Panc1 (cell line): Measurements from ENCODE around the gene SPA17. TPM values are rescaled to one million over a fixed set of nuclear protein-coding genes. Genes with fewer than 3 reads are reported as not detected.

Source experiments
- ATAC-seq: fragments of 200-7000 bp; cut with Tn5 transposase; 2 replicates; pipeline ENCODE4 v1.9.1; 2020; ENCODE audit warnings: mild to moderate bottlenecking, moderate library complexity
- BruUV-seq: library from RNA; stranded (reverse); fragments of 400-500 nt; replicated peaks from 2 replicates; lab custom pipeline; 2021; lab: Mats Ljungman, UMichigan
- CTCF ChIA-PET: fragments of 300-600 bp; sonication (Branson Sonifier 250); formaldehyde crosslinking; loops from one replicate; lab custom pipeline; 2022; ENCODE audit warnings: antibody characterized with exemption; lab: Charles Lee
- POLR2A ChIA-PET: fragments of 300-600 bp; sonication (Branson Sonifier 250); formaldehyde crosslinking; loops from one replicate; lab custom pipeline; 2022; ENCODE audit warnings: antibody characterized with exemption; lab: Charles Lee
- DNase-seq: peaks from one replicate; pipeline ENCODE4 v3.0.0-alpha.2; 2010; ENCODE audit warnings: low read depth, low spot score
- H3K27ac ChIP-seq: 2 replicates; pipeline ENCODE4 v1.5.1; 2011; ENCODE audit warnings: mild to moderate bottlenecking, low read length, inconsistent platforms
- H3K27me3 ChIP-seq: fragments of 200-500 bp; sonication (Bioruptor generic); 2 replicates; pipeline ENCODE4 v1.6.0; 2014; ENCODE audit warnings: low read length, inconsistent platforms; ENCODE audit not compliant: control insufficient read depth, insufficient read depth
- H3K36me3 ChIP-seq: fragments of 200-500 bp; sonication (Bioruptor generic); 2 replicates; pipeline ENCODE4 v1.5.1; 2014; ENCODE audit warnings: inconsistent platforms, mild to moderate bottlenecking, low read length, moderate library complexity; ENCODE audit not compliant: control insufficient read depth, insufficient read depth
- H3K4me1 ChIP-seq: 2 replicates; pipeline ENCODE4 v1.5.1; 2011; ENCODE audit warnings: inconsistent platforms, mild to moderate bottlenecking, low read length, moderate library complexity; ENCODE audit not compliant: control insufficient read depth, insufficient read depth
- H3K4me3 ChIP-seq, 2 experiments: 2 replicates each; pipeline ENCODE4 v1.5.1; 2011 to 2012; ENCODE audit warnings: low read depth in 2 of 2, low read length in 2 of 2, mild to moderate bottlenecking in 2 of 2, inconsistent platforms in 1 of 2, moderate library complexity in 1 of 2
- H3K9me3 ChIP-seq: fragments of 200-500 bp; sonication (Bioruptor generic); 2 replicates; pipeline ENCODE4 v1.5.1; 2014; ENCODE audit warnings: low read depth, mild to moderate bottlenecking, inconsistent platforms, low read length, moderate library complexity; ENCODE audit not compliant: control insufficient read depth, insufficient read depth
- POLR2AphosphoS5 ChIP-seq: IDR thresholded peaks from 2 replicates; pipeline ENCODE4 v1.6.1; 2012; ENCODE audit warnings: mild to moderate bottlenecking, low read depth, low read length, moderate library complexity
- REST ChIP-seq, 2 experiments: IDR thresholded peaks; 2 replicates each; pipeline ENCODE4 v1.6.1; 2011 to 2012; ENCODE audit warnings: low read depth in 2 of 2, control low read depth in 1 of 2, low read length in 1 of 2, mild to moderate bottlenecking in 1 of 2, moderate library complexity in 1 of 2; ENCODE audit not compliant: insufficient read depth in 1 of 2
- SIN3A ChIP-seq: IDR thresholded peaks from 2 replicates; pipeline ENCODE4 v1.6.1; 2012; ENCODE audit warnings: low read depth, mild to moderate bottlenecking, low read length, moderate library complexity, borderline replicate concordance; ENCODE audit not compliant: insufficient read depth
- TCF7L2 ChIP-seq: IDR thresholded peaks from 2 replicates; pipeline ENCODE4 v1.6.1; 2011; ENCODE audit warnings: mild to moderate bottlenecking, low read depth, low read length, inconsistent platforms
- in situ Hi-C: cut with HindIII; loops from 2 replicates; pipeline ENCODE4 v1.10.0; 2016; ENCODE audit warnings: low sequenced_read_pairs, low pct_unique_long_range_greater_than_20kb
- intact Hi-C: fragments of 100-400 bp; cut with micrococcal nuclease; formaldehyde crosslinking; loops from one replicate; pipeline ENCODE4 v1.10.0; 2022; ENCODE audit not compliant: unreplicated experiment
- total RNA-seq: library from RNA; stranded (reverse); gene quantifications from one replicate; pipeline ENCODE4 v1.2.1, GENCODE V29; 2021; ENCODE audit not compliant: unreplicated experiment
- TF ChIP-seq, protein P1 (sequence below): fragments of 450-650 bp; IDR thresholded peaks from 2 replicates; pipeline ENCODE4 v1.5.1; 2017; ENCODE audit warnings: mild to moderate bottlenecking

SPA17 gene
- total RNA-seq, 1 experiment from 2014 or later = 10.1 TPM

DNA sequence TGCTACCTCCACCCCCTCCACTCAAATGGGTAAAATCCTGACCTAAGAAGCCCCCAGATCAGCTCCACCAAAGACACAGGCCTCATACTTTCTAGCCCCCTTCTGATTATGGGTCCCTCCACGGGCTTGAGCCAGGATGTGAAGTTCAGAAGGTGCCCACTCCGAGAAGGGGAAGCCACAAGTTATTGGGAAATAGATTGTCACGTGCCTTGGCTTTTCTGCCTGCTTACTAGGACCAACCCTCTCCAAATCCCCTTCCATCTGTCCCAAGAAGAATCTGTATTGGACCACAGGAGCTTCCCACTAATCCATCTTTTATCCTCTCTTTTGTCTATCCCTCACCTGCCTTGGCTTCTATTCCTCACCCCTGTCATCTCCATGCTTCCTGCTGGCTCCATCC is 63.0 kb downstream of the SPA17 start:
- no peaks in the 10 kb centered on the region for H3K36me3 ChIP-seq
- peaks cover 21% of the 10 kb centered on the region for H3K27me3 ChIP-seq
- ChIA-PET CTCF (interaction anchor here (0.6 kb wide), 2 partner anchors 77 to 1215 kb away, joined by 3 read pairs; no protein-coding TSS in a partner anchor), POLR2A (no interaction called here)
- no peak overlapping the region for H3K4me3 ChIP-seq
- TF ChIP-seq POLR2AphosphoS5 = no peak
- no peak for TF ChIP-seq SIN3A
- TF ChIP-seq REST (IDR thresholded peaks at IDR 0.05; ENCODE audit: insufficient read depth in 1 of 2, low read depth in 2 of 2, low read length in 1 of 2) = no peak
- TF ChIP-seq, protein P1, sequence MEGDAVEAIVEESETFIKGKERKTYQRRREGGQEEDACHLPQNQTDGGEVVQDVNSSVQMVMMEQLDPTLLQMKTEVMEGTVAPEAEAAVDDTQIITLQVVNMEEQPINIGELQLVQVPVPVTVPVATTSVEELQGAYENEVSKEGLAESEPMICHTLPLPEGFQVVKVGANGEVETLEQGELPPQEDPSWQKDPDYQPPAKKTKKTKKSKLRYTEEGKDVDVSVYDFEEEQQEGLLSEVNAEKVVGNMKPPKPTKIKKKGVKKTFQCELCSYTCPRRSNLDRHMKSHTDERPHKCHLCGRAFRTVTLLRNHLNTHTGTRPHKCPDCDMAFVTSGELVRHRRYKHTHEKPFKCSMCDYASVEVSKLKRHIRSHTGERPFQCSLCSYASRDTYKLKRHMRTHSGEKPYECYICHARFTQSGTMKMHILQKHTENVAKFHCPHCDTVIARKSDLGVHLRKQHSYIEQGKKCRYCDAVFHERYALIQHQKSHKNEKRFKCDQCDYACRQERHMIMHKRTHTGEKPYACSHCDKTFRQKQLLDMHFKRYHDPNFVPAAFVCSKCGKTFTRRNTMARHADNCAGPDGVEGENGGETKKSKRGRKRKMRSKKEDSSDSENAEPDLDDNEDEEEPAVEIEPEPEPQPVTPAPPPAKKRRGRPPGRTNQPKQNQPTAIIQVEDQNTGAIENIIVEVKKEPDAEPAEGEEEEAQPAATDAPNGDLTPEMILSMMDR = no peak
- no peak for TF ChIP-seq TCF7L2
- intact Hi-C loops (no loop called here), in situ Hi-C loops (no loop called here)
- H3K27ac ChIP-seq = no peak overlapping the region
- ATAC-seq = no peak
- no peak for DNase-seq
- H3K9me3 ChIP-seq = no peaks in the 10 kb centered on the region
- no TSS peak for BruUV-seq
- H3K4me1 ChIP-seq = peaks cover 5% of the 10 kb centered on the region; the same call in 1 of the 2 replicates

DNA sequence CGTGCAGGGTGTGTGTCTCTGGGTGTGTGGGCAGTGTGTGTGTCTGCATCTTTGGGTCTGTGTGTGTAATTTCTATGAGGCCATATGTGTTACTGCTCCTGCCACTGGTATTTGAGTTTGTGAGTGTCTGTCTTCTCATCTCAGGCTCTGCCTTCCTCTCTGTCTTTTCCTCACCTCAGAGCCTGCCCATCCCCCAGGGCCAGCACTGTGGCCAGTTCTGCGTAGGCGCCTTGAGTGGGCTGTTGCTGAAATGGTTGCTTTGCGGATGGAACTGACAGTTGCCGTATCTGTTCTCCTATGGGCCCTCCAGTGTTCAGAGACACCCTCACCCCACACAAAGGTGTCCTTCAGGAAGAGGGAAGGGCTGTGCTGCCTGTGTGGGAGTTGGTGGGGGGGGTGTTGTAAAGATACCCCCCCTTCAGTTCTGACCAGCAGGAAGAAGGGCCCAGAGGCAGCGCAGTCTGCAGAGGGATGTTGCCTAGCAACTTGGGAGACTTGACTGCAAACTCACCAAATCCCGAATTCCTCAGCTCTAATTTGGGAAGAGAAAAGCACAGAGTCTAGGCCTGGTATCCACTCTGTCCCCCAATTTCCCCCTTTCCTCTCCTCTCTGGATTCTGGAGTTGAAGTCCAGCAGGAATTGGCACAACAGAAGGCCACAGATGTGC is 64.1 kb downstream of the SPA17 start:
- in situ Hi-C loops (no loop called here), intact Hi-C loops (no loop called here)
- peaks cover 5% of the 10 kb centered on the region; the same call in 1 of the 2 replicates for H3K4me1 ChIP-seq
- no TSS peak for BruUV-seq
- no peak overlapping the region for H3K27ac ChIP-seq
- TF ChIP-seq POLR2AphosphoS5 (no peak), TCF7L2 (no peak), SIN3A (no peak), REST (IDR thresholded peaks at IDR 0.05; ENCODE audit: insufficient read depth in 1 of 2, low read depth in 2 of 2, low read length in 1 of 2) (no peak)
- TF ChIP-seq, protein P1 = no peak
- ChIA-PET POLR2A (no interaction called here), CTCF (no interaction called here)
- DNase-seq (no peak), ATAC-seq (no peak)
- no peaks in the 10 kb centered on the region for H3K36me3 ChIP-seq
- H3K4me3 ChIP-seq = no peak overlapping the region
- H3K27me3 ChIP-seq = peaks cover 23% of the 10 kb centered on the region
- H3K9me3 ChIP-seq = no peaks in the 10 kb centered on the region
